GM21737 (cell line): Measurements from ENCODE around the gene LTF.
"Not testable (repeated sequence)": the region's sequence is repeated elsewhere in the genome, so short reads cannot be mapped to it uniquely, and the experiment has no call there.

Source experiments
- ATAC-seq: cut with Tn5 transposase; IDR thresholded peaks from one replicate; pipeline ENCODE4 v1.9.1; 2021; ENCODE audit warnings: mild to moderate bottlenecking, moderate library complexity; ENCODE audit not compliant: unreplicated experiment

Gene LTF

DNA sequence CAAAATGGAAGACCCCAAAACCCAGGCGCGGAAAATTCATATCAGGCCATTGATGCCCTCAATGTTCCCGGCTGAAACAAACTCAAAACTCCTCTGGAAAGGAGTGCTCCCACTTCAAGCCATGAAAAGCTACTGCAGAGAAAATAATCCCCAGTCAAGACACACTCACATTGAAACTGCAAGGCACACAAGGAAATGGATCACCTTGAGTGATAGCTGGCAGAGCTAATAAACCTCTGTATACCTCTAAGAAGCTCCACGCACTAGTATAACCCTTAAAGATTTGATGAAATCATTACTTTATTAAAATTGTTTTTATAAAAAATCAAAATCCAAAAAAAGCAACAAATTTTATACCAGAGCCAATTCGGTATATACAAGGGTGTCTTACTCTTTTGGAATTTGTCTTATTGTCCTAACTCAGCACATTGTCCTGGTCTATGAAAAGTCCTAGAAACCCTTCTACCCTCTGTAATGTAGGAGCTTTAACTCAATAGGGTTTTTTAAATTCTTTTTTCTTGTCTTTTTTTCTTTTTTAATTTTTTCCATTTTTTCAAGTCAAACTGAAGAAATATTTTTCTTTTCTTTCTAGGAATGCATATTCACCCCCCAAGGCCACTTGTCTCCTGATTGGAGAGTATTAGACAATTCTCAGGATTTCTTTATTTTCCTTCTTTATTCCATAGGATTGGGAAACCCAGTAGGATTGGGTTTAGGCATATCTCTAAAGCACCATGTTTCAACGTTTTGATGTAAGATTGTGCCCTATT lies 66.3 kb downstream of the LTF start:
- no peak for ATAC-seq

- ATAC-seq, result no peak
These were observed 67.6 kb downstream of the LTF start for GRCh38 chr3:46397111-46397510.

DNA sequence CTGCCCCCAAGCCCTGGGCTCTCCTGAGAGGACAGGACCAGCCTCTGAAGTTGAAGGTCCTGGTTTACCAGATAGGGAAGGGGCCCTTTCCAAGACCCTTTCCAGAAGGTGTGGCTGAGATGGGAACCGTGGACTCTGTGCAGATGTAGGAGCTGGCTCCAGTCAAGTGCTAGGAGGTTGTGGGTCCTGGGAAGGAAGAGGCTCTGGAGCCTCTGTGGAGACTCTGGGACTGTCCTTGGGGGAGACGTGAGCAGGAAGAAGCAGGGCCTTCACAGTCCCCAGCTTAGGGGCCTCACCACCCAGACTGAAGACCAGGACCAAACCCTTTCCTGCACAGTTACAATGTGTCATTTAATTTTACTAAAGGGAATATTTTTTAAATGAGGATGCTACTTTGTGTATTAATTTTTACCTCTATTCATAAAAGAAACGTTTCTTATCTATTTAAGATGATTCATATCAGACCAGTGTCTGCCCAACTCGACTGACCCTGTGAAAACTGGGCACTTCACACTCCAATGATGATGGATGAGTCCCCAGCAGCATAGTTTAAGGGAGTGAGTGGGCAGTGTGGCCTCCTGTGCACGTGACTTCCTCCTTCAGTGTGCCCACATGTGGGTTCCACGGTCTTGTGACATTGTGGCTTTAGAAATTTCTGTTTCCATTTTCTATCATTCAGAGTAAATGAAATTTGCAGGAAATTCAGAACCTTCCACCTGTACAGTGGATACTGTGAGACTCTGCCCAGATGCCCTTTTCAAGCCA lies 68.8 kb downstream of the LTF start:
- no peak for ATAC-seq

DNA sequence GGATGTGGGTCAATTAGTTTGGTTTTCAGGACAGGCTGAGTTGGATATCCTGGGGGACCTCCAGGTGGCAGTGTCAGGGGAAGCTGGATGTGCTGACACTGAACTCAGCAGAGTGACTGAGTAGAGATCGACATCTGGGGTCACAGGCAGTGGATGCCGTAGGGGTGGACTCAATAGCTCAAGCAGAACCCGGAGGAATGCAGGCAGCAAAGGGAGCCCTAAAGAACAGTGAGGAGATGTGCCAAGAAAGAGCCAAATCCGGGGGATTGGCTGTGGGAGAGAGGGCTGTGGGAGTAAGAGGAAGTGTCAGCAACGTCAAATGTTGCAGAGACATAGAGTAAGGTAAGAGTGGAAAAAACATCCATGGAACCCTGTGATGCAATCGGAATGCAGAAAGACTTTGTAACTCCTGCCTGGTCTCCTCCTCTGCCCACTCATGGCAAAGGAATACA lies 69.5 kb downstream of the LTF start:
- ATAC-seq, result no peak

DNA sequence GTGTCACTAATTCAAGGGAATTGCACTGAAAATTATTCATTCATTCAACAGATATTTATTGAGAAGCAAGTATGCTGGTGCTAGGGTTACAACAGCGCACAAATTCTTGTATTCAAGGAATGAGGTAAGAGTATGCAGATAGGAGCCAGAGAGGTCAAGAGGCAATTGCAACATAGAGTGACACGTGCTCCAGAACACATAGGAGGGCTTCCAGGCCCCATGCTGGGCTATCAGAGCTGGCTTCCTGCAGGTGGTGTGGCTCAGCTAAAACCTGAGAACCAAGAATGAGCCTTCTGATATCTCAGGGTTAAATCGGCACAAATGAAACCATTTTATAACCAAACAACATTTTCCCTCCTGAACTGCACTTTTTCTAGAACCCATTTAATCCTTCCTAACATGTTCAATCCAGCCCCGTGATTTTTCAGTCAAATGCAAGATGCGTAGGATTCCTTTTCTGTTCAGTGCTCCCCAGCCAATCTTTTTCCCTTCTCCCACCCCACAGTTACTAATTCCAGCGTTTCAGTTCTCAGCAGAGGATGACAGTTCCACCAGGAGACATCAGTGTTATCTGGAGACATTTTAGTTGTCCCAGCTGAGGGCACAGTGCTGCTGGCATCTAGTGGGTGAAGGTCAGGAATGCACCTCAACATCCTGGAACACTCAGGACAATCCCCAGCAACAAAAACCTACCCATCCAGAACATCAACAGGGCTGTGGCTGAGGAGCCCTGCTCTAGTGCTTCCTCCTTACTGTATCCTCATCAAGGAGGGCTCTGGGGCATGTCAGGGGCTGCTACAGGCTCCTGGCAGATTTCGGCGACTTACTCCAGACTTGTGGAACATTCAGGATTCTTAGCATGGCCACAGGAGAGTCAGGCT lies 70.9 kb downstream of the LTF start:
- ATAC-seq, result no peak

DNA sequence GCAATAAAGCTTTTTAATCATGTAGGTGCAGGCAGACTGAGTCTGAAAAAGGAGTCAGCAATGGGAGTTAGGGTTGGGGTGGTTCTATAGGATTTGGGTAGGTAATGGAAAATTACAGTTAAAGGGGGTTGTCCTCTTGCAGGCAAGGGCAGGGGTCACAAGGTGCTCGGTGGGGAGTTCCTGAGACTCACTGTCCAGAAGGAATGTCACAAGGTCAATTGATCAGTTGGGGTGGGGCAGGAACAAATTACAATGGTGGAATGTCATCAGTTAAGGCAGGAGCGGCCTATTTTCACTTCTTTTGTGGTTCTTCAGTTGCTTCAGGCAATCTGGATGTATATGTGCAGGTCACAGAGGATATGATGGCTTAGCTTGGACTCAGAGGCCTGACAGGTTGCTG lies 71.7 kb downstream of the LTF start:
- no peak for ATAC-seq

- not testable (repeated sequence) for ATAC-seq
These were observed 73.2 kb downstream of the LTF start for GRCh38 chr3:46391526-46391925.

- ATAC-seq, result no peak
These were observed 75.4 kb downstream of the LTF start for GRCh38 chr3:46389306-46389705.

- ATAC-seq, result not testable (repeated sequence)
These were observed 75.9 kb downstream of the LTF start for GRCh38 chr3:46388847-46389246.

GRCh38 chr3:46386205-46386604 lies 78.5 kb downstream of the LTF start:
- ATAC-seq, result no peak
